C4-2B (cell line): ENCODE measurements around the gene BTBD1.

ENCODE experiments used
- H3K27ac ChIP-seq: fragments of 450-650 bp; 2 replicates; pipeline ENCODE4 v1.5.1; 2017
- ZFX ChIP-seq: fragments of 450-650 bp; IDR thresholded peaks from 2 replicates; pipeline ENCODE4 v1.6.1; 2017
- TF ChIP-seq, protein P1 (sequence below): fragments of 450-650 bp; conservative IDR thresholded peaks from 2 replicates; pipeline ENCODE4 v1.5.1; 2017; ENCODE audit warnings: mild to moderate bottlenecking

BTBD1 gene

DNA sequence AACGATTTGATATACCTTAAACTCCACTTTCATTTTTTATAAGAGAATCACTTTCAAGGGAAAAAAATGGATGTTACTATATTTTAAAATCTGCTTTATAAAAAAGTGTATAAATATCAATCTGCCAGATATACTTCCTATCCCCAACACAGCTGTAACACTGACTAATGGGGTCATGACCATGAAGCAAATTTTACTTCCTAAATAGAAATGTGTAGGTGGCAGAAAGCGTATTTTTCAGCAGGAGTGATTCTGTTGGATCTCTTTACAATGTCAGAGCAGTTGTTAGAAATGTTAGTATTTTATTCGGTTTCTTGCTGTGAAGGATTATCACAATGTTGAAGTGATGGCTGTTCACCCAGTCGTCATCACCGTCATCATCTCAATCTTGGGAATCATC lies 50.1 kb downstream of the BTBD1 start:
- no peak overlapping the region for H3K27ac ChIP-seq
- TF ChIP-seq, protein P1, sequence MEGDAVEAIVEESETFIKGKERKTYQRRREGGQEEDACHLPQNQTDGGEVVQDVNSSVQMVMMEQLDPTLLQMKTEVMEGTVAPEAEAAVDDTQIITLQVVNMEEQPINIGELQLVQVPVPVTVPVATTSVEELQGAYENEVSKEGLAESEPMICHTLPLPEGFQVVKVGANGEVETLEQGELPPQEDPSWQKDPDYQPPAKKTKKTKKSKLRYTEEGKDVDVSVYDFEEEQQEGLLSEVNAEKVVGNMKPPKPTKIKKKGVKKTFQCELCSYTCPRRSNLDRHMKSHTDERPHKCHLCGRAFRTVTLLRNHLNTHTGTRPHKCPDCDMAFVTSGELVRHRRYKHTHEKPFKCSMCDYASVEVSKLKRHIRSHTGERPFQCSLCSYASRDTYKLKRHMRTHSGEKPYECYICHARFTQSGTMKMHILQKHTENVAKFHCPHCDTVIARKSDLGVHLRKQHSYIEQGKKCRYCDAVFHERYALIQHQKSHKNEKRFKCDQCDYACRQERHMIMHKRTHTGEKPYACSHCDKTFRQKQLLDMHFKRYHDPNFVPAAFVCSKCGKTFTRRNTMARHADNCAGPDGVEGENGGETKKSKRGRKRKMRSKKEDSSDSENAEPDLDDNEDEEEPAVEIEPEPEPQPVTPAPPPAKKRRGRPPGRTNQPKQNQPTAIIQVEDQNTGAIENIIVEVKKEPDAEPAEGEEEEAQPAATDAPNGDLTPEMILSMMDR: no peak
- no peak for TF ChIP-seq ZFX

DNA sequence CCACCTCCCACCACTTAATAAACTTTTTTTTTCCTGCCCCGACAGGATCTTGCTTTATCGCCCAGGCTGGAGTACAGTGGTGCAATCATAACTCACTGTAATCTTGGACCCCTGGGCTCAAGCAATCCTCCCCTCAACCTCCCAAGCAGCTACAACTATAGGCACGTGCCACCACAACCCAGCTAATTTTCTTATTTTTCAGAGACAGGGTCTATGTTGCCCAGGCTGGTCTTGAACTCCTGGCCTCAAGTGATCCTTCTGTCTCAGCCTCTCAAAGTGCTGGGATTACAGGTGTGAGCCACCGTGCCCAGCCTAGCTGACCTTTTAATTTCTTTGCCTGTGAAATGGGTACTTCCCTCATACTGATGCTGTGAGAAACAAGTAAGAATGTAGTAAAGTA lies 51.7 kb downstream of the BTBD1 start:
- TF ChIP-seq ZFX: no peak
- TF ChIP-seq, protein P1: no peak
- H3K27ac ChIP-seq: no peak overlapping the region

DNA sequence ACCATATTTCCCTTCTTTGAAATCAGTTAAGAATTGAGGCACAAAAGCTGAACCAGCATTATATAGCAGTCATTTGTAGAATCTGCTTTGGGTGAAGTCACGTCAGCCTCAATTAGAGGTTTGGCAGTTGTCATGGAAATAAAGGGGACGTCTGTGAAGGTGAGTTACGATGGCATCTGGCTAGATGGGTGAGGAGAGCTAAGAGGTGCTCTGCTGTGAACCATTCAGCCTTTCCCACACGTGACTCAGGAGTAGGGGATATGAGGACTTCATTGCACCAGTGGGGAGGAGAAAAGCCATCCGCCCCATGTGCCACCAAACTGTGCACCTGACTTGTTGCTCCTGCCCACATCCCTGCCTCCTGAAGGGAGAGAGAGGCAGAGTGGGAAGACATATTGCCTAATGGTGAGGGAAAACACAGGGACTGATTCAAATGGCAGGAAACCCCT lies 52.8 kb downstream of the BTBD1 start:
- no peak for TF ChIP-seq ZFX
- TF ChIP-seq, protein P1: no peak

DNA sequence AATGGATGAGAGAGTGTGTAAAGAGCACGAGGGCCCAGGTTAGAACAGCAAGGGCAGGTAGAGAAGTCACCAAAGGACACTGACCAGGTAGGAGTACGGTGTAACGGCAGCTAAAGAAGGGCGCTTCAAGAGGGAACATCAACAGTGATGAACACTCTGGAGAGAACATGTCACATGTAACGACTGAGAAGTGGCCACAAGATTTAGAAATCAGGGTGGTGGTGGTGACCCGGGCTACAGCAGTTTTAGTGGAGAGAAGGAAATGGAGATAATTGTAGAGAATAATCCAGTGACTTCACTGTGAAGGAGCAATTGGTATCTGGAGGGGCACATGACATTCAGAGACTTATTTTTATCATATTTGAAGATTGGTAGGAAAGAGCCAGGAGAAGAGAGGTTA lies 54.4 kb downstream of the BTBD1 start:
- H3K27ac ChIP-seq: peak overlapping the region; percentile 79
- TF ChIP-seq, protein P1: no peak
- no peak for TF ChIP-seq ZFX

More for the DNA sequence above, 52.8 kb downstream of the BTBD1 start:
- no peak overlapping the region for H3K27ac ChIP-seq

DNA sequence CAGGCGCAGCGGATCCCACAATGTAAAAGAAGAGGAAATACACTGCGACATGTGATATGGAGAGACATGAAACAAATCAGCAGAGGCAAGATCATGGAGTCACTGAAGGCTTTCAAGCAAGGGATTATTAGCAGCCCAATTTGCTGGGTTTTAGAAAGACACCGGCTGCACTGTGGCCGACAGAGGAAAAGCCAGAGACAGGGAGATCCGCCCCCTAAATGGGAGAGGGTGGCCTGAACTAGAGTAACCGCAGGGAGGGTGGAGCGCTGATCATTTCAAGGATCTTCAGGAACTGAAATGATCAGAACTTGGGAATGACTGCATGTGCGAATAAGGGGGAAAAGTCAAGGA lies 55.0 kb downstream of the BTBD1 start:
- peak overlapping the region; percentile 79 for H3K27ac ChIP-seq
- TF ChIP-seq, protein P1: no peak
- no peak for TF ChIP-seq ZFX

DNA sequence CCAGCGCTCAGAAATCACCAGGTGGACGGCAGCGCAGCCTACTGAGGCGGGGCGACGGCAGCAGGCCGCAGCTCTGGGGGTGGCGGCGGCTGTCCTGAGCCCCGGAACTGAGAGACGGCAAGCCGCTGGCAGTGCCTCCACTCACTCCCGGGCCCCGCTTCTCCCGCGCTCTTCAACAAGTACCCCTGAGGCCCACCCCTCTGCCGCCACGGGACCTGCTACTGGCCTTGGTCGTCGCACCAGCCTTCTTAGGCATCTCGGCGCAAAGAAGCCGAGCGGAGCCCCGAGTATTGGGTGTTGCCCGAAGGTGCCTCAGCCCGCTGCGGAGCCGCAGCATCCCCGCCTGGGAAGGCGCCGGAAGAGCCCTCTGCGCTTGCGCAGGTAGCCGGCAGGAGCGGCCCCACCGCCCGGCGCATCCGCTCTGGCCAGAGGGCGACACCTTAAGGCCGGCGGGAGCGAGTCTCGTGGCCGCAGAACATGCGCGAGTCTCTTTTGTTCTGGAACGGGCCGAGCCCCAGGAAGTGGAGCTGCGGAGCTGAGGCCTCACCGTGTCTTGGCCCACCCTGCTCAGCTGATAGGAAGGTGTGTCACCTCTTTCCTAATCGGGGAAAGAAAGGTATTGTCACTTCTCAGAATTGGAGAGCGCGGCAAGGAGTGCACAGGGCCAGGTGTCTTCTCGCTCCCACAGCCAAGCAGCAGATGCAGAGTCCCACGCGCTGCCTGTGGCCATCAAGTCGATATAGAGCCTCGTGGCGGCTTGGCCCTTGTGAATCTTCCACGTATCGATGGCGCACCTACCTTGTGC lies 55.6 kb downstream of the BTBD1 start, which contains the start of gene C15orf40:
Gene C15orf40 (minus strand): TSS at position 369 of the 805 bp plus-strand sequence. CDS start 32 bp downstream, at position 337.
- H3K27ac ChIP-seq: peak within 1 kb of the TSS; percentile 79
- peak; percentile 78 for TF ChIP-seq ZFX
- TF ChIP-seq, protein P1: peak; percentile 84

DNA sequence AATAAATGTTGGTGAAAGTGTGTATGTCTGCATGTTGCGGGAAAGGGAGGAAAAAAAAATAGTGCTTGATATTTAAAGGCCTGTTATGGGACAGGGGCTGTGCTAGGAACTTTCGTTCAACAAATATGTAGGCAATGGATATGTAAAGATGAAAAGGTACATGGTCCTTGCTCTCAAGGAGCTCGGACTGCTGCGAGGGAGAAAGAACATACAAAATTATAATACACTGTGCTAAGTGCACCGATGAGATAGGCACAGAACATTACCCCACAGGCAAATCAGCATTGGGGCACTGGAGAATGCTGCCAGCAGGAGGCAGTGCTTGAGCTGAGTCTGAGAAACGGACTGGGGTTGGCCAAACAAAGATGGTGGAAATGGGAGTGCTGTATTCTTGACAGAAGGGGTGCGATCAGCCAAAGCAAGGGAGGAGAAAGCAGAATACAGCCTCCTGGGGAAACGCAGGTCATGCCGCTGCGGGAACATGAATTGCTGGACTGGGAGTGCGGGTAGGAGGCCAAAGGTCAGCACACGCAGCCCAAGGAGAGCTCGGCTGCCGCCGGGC lies 56.3 kb downstream of the BTBD1 start:
- peak overlapping the region; percentile 79 for H3K27ac ChIP-seq
- TF ChIP-seq ZFX: no peak
- TF ChIP-seq, protein P1: peak; percentile 87
